ENCODE data around the gene CBLN2.

The CBLN2 gene

GRCh38 chr18:72555101-72555500 lies 11.0 kb upstream of the CBLN2 start:
- no peak overlapping the region for H3K4me3 ChIP-seq (ENCODE audit: low read depth, low read length)
- no peak for DNase-seq (ENCODE audit: low read depth)
- no peak for TF ChIP-seq CTCF (conservative IDR thresholded peaks at IDR 0.05; ENCODE audit: low read depth, low read length)

GRCh38 chr18:72543357-72544055 lies 636 bp downstream of the CBLN2 start:
- peak overlapping the region; percentile 44 for H3K4me3 ChIP-seq (ENCODE audit: low read depth, low read length)
- no peak for TF ChIP-seq CTCF (conservative IDR thresholded peaks at IDR 0.05; ENCODE audit: low read depth, low read length)

GRCh38 chr18:72542984-72543356 lies 1.2 kb downstream of the CBLN2 start:
- TF ChIP-seq CTCF (conservative IDR thresholded peaks at IDR 0.05; ENCODE audit: low read depth, low read length), result no peak
- no peak for DNase-seq (ENCODE audit: low read depth)
- H3K4me3 ChIP-seq (ENCODE audit: low read depth, low read length), result peak overlapping the region; percentile 44

More at GRCh38 chr18:72543357-72544055, 636 bp downstream of the CBLN2 start:
- DNase-seq (ENCODE audit: low read depth), result no peak

GRCh38 chr18:72542342-72542741 lies 1.8 kb downstream of the CBLN2 start:
- no peak for DNase-seq (ENCODE audit: low read depth)
- no peak for TF ChIP-seq CTCF (conservative IDR thresholded peaks at IDR 0.05; ENCODE audit: low read depth, low read length)
- H3K4me3 ChIP-seq (ENCODE audit: low read depth, low read length), result no peak overlapping the region

- no peak for DNase-seq (ENCODE audit: low read depth)
- no peak overlapping the region for H3K4me3 ChIP-seq (ENCODE audit: low read depth, low read length)
- TF ChIP-seq CTCF (conservative IDR thresholded peaks at IDR 0.05; ENCODE audit: low read depth, low read length), result no peak
Observed at GRCh38 chr18:72541871-72542332, 2.2 kb downstream of the CBLN2 start.

GRCh38 chr18:72539901-72540300 lies 4.2 kb downstream of the CBLN2 start:
- TF ChIP-seq CTCF (conservative IDR thresholded peaks at IDR 0.05; ENCODE audit: low read depth, low read length), result no peak
- no peak overlapping the region for H3K4me3 ChIP-seq (ENCODE audit: low read depth, low read length)
- no peak for DNase-seq (ENCODE audit: low read depth)

- no peak overlapping the region for H3K4me3 ChIP-seq (ENCODE audit: low read depth, low read length)
- TF ChIP-seq CTCF (conservative IDR thresholded peaks at IDR 0.05; ENCODE audit: low read depth, low read length), result peak; percentile 45
- DNase-seq (ENCODE audit: low read depth), result peak; percentile 45
Observed at GRCh38 chr18:72530622-72531021, 13.5 kb downstream of the CBLN2 start.

Measured in choroid plexus epithelial cell (primary cell).